CD4-positive, alpha-beta T cell treated with Interleukin-15 for 4 hours (primary cell): ENCODE data around the gene NAT8L.

Source experiments
- DNase-seq: peaks from one replicate; pipeline ENCODE4 v3.0.0-alpha.2; 2020; ENCODE audit warnings: low spot score

NAT8L gene

DNA sequence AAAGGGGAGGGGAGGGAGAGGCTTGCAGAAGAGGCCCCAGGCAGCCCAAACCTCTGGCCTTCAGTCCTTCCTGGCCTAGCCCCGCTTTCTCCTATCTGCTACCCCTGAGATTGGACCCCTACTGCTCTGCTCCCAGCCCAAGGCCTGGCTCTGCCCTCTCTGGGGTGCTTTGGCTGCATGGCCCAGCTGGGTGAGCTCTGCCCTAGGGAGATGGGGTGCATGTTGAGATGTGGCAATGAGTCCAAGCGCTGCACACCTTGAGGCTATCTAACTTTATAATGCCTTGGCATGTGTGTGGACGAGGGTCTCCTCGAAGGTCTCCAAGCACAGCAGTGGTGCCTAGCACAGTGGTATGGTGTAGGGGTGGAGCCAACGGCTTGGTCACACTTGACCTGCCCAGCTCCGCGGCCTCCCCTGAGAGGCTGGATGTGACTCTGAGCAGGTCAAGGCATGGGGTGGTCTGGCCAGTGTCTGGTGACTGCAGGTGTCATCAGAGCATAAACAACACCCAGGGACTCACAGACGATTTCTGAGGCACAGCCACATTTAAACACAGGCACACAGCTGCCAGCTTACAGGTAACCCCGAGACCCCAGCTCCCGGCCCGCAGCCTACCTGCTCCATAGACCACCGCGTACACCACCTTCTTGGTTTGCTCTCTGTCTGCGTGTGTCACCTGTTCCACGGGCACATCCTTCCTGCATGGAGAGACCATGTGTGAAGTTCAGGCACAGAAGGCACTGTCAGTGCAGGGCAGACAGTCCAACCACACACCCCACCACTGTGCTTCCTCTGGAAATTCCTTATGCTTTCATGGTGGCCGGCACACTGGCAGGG is 36.3 kb downstream of the NAT8L start:
- no peak for DNase-seq

DNA sequence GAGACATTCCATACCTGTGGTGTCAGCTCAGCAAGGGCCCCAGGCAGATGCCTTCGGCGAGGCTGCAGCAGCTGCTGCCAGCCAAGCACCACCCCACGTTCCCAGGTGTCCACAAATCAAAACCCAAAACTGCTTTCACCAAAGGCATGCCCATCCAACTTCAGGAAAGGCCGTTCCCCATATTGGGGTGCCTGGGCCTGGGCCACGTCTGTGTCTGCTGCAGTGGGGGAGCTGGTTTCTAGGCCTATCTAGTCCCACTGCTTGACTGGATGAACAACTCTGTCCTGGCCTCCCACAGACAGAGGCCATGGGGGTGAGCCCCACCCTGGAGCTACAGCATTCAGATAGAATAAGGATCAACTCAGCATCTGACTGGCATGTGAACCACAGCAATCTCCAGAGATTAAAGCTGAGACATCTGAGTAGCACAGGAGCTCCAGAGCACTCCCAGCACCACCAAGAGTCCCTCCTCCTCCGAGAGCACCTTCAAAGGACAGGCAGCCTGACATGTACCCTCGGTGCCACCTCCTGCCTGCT is 37.0 kb downstream of the NAT8L start:
- no peak for DNase-seq

DNA sequence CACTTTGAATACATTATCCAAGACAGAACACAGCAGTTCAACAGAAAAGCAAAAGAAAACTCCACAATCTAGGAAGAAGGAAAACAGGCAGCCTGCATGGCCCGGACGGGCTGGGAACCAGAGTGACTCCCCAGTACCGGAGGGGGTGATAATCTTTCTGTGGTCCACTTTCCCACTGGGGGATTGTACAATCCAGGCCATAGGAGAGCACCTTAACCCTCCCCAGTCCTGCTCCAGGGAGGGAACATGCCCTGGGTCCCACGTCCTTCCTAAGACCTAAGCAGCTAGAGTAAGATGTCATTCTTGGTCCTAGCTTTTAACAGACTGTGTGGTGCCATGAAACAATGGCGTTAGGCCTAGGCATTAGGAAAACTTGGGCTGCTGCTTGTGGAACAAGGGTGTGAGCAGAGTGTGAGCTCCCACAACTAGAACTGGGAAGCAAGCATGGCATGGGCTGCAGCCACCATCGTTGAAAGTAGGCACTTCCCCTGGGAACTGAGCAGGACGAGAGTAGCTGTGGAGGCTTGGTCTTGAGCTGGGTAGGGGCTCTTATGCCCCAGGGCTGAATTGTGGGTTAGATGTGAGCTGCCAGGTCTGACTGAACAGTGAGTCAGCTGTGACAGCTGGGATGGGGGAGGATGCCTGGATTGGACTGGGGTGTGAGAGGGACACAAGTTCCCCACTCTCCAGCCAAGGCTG is 42.4 kb downstream of the NAT8L start:
- DNase-seq, result no peak

DNA sequence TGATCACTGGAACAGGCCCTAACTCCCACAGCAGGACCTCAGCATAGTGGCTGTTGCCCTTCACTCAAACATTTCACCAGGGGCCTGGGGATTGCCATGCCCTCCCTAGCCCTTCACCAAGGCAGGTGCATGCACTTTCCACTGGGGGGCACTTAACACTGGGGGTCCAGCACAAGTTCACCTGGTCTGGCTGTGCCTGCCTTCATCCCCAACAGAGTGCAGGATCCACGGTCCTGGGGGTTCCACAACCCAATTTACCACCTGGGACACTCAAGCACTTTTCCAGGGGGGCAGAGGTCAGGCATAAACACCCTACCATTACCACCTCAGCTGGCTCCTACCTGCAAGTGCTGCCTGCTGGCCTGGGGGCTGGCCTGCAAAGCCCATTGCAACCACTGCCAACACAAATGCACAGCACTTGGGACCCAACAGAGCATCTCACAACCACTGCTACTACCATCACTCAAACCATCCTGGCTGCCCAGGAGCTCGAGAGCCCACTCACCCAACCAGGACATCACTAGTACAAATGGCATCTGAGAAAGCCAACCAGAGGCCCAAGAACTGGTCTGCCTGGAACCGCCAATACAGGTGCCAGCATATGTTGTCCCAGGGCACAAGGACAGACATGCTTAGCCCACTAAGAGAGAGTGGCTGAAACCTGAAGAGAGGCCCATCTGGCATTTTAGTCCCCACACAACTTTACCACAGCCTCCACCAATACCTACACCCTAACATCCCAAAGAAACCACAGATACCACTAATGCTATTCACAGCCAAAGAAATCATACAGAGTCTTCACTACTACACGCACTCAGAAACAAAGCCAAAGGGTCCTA is 43.1 kb downstream of the NAT8L start:
- DNase-seq, result no peak

DNA sequence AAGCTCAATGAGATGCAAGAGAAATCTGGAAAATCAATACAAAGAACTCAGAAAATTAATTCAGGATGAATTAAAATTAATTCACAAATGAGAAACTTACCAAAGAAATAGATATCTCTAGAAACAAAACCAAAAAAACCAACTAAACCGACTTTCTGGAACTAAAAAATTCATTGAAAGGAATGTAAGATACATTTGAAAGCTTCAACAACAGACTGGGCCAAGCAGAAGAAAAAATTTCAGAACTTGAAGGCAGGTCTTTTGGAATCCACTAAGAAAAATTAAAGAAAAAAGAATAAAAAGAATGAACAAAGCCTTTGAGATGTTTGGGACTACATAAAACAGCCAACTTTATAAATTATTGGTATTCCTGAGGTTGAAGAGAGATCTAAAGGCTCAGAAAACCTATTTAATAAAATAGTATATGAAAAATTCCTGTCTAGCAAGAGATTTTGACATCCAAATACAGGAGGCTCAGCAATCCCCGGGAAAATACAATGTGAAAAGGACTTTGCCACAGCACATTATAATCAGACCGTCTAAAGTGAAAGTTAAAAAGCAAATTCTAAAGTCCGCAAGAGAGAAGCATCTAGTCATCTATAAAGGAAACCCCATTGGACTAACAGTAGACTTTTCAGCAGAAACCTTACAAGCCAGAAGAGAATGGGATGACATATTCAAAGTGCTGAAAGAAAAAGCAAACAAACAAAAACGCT is 44.2 kb downstream of the NAT8L start:
- DNase-seq, result no peak

DNA sequence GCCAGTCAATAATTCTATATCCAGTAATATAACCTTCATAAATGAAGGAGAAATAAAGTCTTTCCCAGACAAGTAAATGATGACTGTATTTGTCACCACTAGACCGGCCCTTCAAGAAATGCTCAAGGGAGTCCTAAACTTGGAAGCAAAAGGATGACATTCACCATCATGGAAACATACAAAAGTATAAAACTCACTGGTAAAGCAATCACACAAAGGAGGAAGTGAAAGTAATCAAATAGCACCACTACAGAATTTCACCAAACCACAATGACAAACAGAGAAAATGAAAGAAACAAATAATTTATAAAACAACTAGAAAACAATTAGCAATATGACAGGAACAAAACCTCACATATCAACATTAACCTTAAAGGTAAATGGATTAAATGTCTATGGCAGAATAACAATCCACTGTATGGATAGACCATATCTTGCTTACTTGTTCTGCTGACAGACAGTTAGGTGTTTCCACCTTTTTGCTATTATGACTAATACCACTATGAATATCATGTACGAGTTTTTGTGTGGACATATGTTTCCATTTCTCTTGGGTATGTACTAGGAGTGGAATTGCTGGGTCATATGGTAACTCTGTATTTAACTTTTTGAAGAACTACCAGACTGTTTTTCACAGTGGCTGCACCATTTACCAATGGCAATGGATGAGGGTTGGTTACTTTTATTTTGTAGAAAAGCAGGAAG is 44.9 kb downstream of the NAT8L start:
- no peak for DNase-seq

DNA sequence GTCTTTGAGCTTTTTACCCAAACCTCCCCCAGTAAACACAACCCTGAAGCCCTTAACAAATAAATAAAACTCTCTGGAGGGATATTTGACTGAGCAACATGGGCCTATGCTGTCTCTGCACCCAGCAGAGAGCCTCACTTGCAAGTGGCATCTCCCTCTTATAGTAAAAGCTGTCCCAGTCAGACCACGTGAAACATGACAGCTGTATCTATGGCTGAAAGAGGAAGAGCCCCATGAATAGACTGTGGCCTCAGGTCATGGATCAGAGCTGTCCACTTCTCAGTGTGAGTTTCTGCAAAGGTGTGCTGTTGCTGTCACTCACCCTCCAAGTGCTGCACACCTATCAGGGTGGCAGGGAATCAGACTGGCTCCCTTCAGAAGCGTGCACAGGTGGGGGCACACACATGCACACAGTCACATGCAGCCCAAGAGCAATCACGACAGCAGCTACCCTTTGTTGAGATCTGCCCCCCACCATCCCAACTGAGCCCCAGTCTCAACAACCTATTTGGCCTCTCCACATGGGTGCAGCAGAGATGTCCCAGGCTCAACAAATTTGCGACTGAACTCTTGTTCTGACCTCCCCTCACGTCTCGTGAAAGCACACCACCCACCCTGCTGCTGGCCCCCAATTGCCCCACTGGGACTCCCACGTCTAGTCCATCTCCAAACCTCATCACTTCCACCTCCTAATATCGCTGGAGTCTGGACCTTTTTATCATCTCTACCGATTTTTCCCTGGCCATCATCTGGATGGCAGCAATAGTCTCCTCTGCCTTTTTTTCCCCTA is 45.6 kb downstream of the NAT8L start:
- DNase-seq, result no peak

DNA sequence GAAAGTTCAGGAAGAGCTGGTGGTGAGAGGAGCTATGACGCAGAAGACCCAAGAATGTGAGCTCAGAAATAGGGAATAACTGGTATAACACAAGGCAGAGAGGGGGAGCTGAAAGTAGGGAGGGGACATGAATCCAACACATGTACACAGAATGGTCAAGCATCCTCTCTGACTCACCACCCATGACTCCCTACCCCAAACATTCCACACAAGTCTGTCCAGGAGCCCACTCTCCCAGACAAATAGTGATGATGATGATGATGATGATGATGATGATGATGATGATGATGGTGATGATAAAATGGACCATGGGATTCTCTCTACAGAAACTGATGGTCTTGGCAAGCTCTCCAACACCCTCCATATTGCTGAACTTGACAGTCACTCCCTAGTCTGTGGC is 46.4 kb downstream of the NAT8L start:
- DNase-seq, result no peak

DNA sequence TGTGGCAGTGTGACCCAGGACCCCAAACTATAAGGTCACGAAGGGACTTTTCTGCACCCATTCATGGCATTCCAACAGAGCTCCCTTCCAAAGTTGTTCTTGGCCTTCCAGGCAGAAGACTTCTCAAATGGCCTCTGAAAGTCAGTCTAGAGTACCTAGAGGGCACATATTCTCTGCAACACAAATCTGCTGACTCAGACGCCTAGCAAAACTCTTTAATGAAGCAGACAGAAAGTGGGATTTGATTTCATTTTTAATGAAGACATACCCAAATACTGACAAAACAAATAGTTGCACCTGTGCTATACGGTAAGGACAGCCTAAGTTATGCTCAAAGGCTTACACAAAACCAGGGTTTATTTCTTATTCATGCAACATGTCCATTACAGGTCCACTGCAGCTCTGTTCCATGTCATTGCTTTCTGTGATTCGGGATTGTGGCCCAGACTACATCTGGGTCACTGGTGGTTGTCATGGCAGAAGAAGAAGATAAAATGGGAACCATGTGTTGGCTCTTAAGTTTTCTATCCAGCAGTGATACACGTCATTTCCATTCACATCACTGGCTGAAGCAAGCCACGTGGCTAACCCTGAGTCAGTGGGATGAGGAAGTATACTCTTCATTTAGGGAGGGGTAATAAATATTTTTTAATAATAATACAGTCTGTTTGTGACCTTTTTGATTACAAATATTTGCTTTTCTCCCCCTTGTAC is 57.7 kb downstream of the NAT8L start:
- no peak for DNase-seq
